ENCODE measurements around the gene VEGFC. TPM values are rescaled to one million over a fixed set of nuclear protein-coding genes. Genes with fewer than 3 reads are reported as not detected.

The VEGFC gene, protein sequence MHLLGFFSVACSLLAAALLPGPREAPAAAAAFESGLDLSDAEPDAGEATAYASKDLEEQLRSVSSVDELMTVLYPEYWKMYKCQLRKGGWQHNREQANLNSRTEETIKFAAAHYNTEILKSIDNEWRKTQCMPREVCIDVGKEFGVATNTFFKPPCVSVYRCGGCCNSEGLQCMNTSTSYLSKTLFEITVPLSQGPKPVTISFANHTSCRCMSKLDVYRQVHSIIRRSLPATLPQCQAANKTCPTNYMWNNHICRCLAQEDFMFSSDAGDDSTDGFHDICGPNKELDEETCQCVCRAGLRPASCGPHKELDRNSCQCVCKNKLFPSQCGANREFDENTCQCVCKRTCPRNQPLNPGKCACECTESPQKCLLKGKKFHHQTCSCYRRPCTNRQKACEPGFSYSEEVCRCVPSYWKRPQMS
- 10 to 100 TPM in 1 of 2 donors, 1 to 10 TPM in 1; 5.1 to 20.4 TPM for total RNA-seq

GRCh38 chr4:176792326-176793059 is at the start of gene VEGFC:
TSS of gene VEGFC (minus strand) at chr4:176792922. CDS start at chr4:176792311, 611 bp downstream.
- Histone ChIP-seq H3K9me3 (no peaks in the 10 kb centered on the region), H3K27me3 (replicated peaks; ENCODE audit: insufficient read depth) (no peaks in the 10 kb centered on the region), H3K4me1 (ENCODE audit: control insufficient read depth in 1 of 2, low read depth in 2 of 2) (peaks cover 5 to 9% of the 10 kb centered on the region in 2 donors), H3K27ac (peak within 1 kb of the TSS; percentile 40 to 58), H3K36me3 (no peaks in the 10 kb centered on the region), H3K4me3 (peak within 1 kb of the TSS; percentile 77)
- peak; percentile 35 for ATAC-seq (ENCODE audit: insufficient number of reproducible peaks, low FRiP score, low read depth)
- TF ChIP-seq CTCF (IDR thresholded peaks at IDR 0.05), result no peak
- DNase-seq (ENCODE audit: low spot score), result no peak

GRCh38 chr4:176841711-176842112 is 49.0 kb upstream of the VEGFC start:
- H3K27ac ChIP-seq, result no peak overlapping the region
- no peaks in the 10 kb centered on the region for H3K27me3 ChIP-seq (replicated peaks; ENCODE audit: insufficient read depth)
- no peaks in the 10 kb centered on the region for H3K4me1 ChIP-seq (ENCODE audit: control insufficient read depth in 1 of 2, low read depth in 2 of 2)
- no peaks in the 10 kb centered on the region for H3K9me3 ChIP-seq
- TF ChIP-seq CTCF (IDR thresholded peaks at IDR 0.05), result no peak
- ATAC-seq (ENCODE audit: insufficient number of reproducible peaks, low FRiP score, low read depth) (no peak), DNase-seq (ENCODE audit: low spot score) (no peak)
- no peaks in the 10 kb centered on the region for H3K36me3 ChIP-seq
- H3K4me3 ChIP-seq, result no peak overlapping the region

DNA sequence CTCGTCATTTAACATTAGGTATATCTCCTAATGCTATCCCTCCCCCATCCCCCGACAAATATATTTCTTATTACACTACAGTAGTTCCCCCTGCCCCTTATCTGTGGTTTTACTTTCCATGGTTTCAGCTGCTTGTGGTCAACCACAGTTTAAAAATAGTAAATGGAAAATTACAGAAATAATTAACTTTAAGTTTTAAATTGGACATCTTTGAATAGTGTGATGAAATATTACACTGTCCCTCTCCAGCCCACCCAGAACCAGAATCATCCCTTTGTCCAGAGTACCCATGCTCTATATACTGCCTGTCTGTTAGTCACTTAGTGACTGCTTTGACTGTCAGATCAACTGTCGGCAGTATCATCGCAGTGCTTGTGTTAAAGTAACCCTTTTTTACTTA is 47.4 kb upstream of the VEGFC start:
- no peak for DNase-seq (ENCODE audit: low spot score)
- TF ChIP-seq CTCF (IDR thresholded peaks at IDR 0.05), result no peak
- no peak overlapping the region for H3K27ac ChIP-seq
- H3K36me3 ChIP-seq, result no peaks in the 10 kb centered on the region
- H3K27me3 ChIP-seq (replicated peaks; ENCODE audit: insufficient read depth), result no peaks in the 10 kb centered on the region
- no peaks in the 10 kb centered on the region for H3K9me3 ChIP-seq
- H3K4me3 ChIP-seq, result no peak overlapping the region
- H3K4me1 ChIP-seq (ENCODE audit: control insufficient read depth in 1 of 2, low read depth in 2 of 2), result no peaks in the 10 kb centered on the region
- no peak for ATAC-seq (ENCODE audit: insufficient number of reproducible peaks, low FRiP score, low read depth)

DNA sequence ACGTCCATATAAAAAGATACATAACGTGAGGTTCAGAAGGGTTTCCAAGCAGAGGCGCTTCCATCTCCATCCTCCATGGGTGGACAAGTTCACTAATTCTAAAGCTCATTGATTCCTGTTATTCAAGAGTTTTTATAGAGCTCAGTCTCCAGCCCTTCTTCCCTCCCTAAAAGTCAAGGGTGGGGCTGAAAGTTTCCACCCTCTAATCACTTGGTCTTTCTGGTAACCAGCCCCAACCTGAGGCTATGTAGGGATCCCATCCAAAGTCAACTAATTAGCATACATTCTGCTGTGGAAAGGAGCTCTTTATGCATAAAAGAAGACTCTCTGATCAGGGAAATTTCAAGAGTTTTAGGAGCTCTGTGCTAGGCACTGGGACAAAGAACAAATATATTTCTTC is 46.9 kb upstream of the VEGFC start:
- H3K4me1 ChIP-seq (ENCODE audit: control insufficient read depth in 1 of 2, low read depth in 2 of 2), result no peaks in the 10 kb centered on the region
- DNase-seq (ENCODE audit: low spot score) (no peak), ATAC-seq (ENCODE audit: insufficient number of reproducible peaks, low FRiP score, low read depth) (no peak)
- H3K36me3 ChIP-seq, result no peaks in the 10 kb centered on the region
- TF ChIP-seq CTCF (IDR thresholded peaks at IDR 0.05), result no peak
- H3K4me3 ChIP-seq, result no peak overlapping the region
- H3K9me3 ChIP-seq, result no peaks in the 10 kb centered on the region
- no peaks in the 10 kb centered on the region for H3K27me3 ChIP-seq (replicated peaks; ENCODE audit: insufficient read depth)
- no peak overlapping the region for H3K27ac ChIP-seq
